GM19372 (cell line): ENCODE measurements around the gene KCTD8.
"Not testable (repeated sequence)": the region's sequence is repeated elsewhere in the genome, so short reads cannot be mapped to it uniquely, and the experiment has no call there.

Experiments used
- ATAC-seq: cut with Tn5 transposase; IDR thresholded peaks from one replicate; pipeline ENCODE4 v1.9.1; 2021; ENCODE audit warnings: mild to moderate bottlenecking, low read depth, moderate library complexity; ENCODE audit not compliant: unreplicated experiment

Gene KCTD8

DNA sequence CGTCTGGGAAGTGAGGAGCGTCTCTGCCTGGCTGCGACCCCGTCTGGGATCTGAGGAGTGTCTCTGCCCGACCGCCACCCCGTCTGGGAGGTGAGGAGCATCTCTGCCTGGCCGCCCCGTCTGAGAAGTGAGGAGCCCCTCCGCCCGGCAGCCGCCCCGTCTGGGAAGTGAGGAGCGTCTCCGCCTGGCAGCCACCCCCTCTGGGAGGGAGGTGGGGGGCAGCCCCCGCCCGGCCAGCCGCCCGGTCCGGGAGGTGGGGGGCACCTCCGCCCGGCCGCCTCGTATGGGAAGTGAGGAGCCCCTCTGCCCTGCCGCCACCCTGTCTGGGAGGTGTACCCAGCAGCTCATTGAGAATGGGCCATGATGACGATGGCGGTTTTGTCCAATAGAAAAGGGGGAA lies 280.8 kb downstream of the KCTD8 start:
- ATAC-seq, result not testable (repeated sequence)

DNA sequence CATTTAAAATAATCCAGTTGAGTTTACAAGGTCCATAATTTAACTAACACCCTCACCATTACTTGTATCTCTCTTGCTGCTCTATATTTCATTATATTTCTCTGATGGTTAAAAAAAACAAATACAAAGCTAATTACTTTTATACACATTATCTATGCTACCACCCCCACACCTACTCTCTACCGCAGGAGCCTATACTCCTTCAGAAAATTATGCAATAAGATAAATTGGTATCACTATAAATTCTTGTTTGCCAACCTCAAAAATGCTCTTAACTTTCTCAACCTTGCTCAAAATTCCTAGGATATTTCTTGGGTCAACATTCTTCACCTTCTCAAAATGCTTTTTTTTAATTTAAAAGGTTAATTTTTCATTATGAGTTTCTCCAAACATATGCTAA lies 282.7 kb downstream of the KCTD8 start:
- ATAC-seq, result no peak

DNA sequence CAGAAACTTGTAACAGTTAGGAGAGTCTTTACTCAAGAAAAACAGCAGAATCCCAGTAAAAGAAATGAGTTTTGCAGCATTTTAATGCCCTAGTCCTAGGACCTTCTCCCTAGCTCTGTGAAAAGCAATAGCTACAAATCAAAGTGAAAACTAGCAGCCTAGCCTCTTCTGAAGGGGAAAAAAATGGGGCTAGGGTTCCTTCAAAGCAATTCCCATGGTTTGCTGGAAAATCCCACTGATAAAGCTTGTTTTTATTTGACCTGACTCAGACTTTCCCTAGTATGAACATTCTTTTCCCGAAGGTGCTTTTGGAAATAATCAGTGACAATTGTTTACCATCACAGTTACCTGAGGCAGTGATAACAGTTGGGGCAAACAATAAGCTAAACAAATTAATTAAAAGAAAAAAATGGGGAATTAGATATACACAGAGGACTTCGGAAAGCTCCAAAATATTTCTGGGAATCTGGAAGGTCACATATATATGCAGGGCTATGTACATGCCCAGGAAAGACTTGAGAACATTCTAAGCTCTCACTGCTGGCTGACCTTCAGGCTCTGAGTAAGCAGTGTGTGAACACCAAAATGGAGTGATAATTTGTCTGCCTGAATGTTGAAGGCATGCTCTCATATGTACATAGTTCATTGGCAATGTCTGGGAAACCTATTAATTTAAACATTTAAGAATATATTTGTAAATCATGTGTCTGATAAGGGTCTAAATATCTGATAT lies 285.9 kb downstream of the KCTD8 start:
- no peak for ATAC-seq

DNA sequence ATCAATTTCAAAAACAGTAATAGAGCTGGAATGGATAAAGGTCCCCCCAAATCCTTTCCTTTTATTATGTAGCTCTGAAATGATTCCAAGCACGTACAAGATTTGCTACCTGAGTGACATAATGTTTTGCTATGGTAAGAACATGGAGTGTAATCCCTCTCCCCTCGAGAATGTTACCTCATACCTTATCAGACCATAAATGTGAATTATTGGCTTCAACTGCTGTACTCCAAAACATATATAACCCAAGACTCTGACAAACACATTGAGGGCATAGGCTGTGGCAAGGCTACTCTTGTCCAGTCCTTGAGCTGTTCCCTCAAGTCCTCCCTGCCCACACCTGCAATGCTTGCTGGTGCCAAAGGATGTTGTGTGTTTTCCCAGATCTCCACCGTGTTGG lies 286.9 kb downstream of the KCTD8 start:
- ATAC-seq, result no peak

DNA sequence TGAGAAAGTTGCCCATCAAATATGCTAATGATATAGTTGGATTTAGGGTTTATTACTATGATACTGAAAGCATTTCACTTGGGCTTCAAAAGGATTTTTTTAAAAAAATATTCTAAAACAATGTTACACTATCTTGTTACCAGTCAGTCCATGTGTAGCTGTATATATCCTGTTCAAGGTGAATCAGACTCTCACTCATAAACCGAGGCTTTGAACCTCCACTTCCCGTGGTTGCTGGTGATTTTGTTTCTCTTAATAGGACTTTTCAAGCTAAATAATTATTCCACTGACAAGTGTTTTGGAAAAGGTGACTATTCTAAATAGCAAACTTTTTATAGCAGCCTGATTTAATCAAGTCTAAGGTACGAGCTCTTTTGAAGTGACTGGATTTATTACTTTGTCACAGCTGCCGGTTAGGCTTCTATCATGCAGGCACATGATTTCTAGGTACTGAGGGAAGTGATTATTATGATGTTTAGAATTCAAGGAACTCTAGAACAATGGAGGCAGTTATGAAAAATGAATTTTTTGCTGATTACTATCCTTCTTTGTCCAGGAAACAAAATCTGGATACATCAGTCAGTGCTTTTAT lies 287.7 kb downstream of the KCTD8 start:
- ATAC-seq, result no peak

DNA sequence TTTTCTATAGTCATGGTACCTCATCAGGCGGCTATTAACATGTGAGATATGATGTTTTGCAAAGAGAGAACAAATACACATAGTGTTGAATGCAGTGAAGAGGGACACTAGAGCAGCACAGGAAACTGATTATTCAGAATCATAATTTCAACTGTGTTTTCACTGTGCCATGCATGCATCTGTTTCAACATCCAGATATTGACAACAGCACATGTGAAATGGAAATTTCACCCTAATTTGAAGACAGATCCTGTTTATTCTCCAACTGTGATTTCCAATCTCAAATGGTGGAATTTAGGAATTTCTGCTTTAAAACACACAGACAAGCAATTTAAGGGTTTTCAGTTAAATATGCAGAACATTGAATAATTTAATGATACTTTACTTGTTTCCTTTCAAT lies 288.6 kb downstream of the KCTD8 start:
- no peak for ATAC-seq

DNA sequence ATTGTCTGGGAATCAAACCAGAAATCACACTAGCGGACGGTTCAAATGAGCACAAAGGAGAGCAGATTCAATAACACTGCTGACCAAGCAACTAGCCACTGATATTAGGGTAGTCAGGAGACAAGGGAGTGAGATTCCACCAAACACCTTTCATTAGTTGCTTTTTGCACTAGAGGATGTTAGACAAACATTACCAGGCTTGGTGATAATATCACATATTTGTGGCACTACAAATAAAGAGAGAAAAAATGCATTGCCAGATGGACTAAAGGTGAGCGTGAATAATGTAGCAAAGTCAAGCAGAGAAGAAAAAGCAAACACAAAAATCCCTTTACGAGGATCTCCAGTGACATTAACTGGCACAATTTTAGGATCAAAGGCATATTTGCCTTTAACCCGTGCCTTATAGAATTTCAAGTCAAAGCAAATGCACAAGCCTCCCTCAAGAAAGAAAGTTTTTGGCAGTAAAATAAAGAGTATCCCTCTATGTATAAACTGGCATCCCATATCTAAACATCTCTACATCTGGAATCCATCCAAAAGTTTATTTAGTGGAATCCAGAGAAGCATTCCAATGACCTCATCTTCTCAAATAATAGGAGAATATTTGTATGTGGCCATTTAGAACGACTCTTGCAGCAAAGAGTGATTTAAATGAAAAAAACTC lies 290.9 kb downstream of the KCTD8 start:
- ATAC-seq, result no peak

DNA sequence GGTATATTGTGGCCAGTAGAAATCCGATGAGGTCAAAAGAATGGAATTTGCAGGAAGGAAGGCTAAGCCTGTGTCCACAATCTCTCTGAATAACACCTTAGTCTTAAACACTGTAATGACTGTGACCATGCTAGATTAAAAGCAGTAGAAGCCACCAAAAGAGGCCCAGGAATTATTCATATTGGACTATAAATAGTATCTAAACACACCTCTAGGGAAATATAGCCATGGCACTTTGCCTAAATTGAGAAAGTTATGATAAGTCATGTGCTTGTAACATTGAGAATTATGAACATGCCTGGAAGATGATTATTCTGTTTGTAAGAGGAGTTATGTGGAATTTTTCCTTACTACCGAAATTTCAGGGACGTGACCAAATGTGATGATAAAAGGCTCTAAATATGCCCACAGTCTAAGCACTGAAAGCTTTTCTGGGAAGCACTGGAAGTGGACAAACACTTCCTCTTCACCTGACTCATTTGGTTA lies 298.5 kb downstream of the KCTD8 start:
- ATAC-seq, result no peak

DNA sequence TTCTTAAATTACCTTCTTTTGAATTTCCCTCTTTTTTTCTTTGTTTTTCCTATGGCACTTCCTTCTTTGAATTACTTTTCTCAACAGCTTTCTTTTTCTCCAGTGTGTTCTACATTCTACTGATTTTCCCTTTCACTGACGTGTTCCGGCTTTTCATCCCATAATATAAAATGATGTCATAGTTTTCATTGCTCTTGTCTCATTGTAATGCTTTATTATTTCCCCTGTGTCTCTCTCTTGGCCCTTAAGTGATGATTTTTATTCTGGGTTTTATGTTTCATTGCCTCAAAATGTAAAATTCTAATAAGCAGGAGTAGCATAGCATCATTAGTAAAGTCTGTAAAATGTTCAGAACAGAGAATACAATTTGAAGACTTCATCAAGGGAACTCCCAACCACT lies 299.3 kb downstream of the KCTD8 start:
- no peak for ATAC-seq

DNA sequence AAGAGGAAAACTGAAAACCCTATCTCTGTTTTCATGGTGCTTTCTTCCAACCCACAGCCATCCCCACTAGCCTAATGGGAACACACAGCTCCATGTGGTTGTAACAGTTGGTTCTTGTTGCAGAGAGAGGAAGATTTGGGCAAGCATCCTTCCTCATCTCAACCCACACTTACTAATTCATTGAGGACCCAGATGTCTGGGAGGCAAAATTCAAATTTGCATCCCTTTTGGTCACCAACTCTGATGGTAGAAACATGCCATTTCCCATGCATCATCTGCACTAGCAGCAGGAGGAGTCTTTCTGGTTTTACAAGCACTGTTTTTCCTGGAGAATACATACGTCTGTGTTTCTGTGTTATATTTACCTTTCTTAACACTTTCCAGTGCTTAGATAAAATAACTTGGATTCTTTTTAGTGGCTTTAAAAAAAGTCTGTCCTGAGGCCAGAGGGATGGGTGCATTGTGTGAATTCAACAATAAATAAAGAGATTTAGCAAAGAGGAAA lies 301.0 kb downstream of the KCTD8 start:
- ATAC-seq, result no peak

DNA sequence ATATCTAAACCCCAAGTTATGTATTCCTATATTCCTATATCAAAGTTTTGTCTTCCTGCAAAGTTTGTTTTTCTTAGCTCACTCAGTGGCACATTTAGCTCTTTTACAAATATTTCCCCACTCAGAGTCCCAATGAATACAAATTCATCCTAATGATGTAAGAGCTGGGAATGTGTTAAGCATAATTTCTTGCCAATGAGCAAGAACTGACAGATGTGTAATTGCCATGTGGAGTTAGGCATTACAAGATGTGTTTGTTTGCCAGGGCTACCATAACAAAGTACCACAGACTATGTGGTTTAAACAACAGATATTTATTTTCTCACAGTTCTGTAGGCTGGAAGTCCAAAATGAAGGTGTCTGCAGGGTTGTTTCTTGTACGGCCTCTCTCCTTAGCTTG lies 302.1 kb downstream of the KCTD8 start:
- no peak for ATAC-seq

DNA sequence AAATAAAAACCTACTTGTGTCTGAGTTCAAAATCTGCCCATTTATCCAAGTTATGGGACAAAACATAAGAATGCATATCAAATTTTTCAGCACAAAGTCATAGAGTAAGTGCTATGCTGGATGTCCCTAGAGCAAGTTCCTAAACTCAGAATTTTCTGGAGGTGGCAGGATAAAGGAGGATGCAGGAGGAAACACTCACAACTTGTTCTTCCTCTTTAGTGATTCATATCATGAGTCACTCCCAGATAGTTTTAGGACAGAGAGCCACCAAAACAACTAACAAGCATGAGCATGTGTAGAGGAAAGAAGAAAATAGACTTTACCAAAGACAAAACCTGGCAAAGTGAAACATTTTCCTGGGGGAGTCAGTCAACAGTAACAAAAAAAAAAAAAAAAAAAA lies 302.7 kb downstream of the KCTD8 start:
- ATAC-seq, result no peak

GRCh38 chr4:44132526-44132925 lies 316.1 kb downstream of the KCTD8 start:
- no peak for ATAC-seq
